Measurements from ENCODE around the gene GNG4. TPM values are rescaled to one million over a fixed set of nuclear protein-coding genes. Genes with fewer than 3 reads are reported as not detected.
A peak's percentile ranks its signal among the peaks of the same experiment; 100 is the strongest.

Gene GNG4
- total RNA-seq, 1 experiment from 2014 or later: 34.4 TPM

- H3K4me2 ChIP-seq (ENCODE audit: insufficient read depth, insufficient read length, low read length): no peak overlapping the region
- H3K27me3 Mint-ChIP-seq (ENCODE audit: low read depth): no peaks in the 10 kb centered on the region
- H3K27me3 ChIP-seq (ENCODE audit: insufficient read depth, low read length): no peaks in the 10 kb centered on the region
- H3K36me3 Mint-ChIP-seq (ENCODE audit: insufficient read depth in 1 of 3, low read depth in 3 of 3): peaks cover 0 to 2% (median 0%) of the 10 kb centered on the region in 3 experiments; a peak in 2 of 7 replicates
- no peaks in the 10 kb centered on the region; the same call in 1 of the 2 replicates for H3K4me1 ChIP-seq (ENCODE audit: insufficient read depth, low read length)
- H3K18ac ChIP-seq (ENCODE audit: insufficient read length, low read depth, low read length): no peak overlapping the region
- no peak overlapping the region for H3K23ac ChIP-seq (ENCODE audit: insufficient read length, low read depth, low read length)
- H2BK20ac ChIP-seq (ENCODE audit: low read depth, low read length, poor library complexity, severe bottlenecking): no peak overlapping the region
- no peak overlapping the region for H2BK15ac ChIP-seq (ENCODE audit: low read depth, low read length)
- no peak overlapping the region for H3K4me3 Mint-ChIP-seq
- H3T11ph ChIP-seq (ENCODE audit: low read length): no peak overlapping the region
- H2AFZ ChIP-seq (ENCODE audit: low read length): no peak overlapping the region
- H2BK5ac ChIP-seq (ENCODE audit: insufficient read length, low read length): no peak overlapping the region
- no peak overlapping the region for H3K9ac ChIP-seq (ENCODE audit: extremely low read depth, insufficient read length, low read length)
- no peaks in the 10 kb centered on the region for H4K20me1 ChIP-seq (ENCODE audit: control insufficient read depth, insufficient read depth, insufficient read length)
- H2BK120ac ChIP-seq (ENCODE audit: low read depth, low read length, poor library complexity, severe bottlenecking): no peak overlapping the region
- no peak overlapping the region for H4K8ac ChIP-seq (replicated peaks; ENCODE audit: insufficient read length, low read depth, low read length)
- no peak overlapping the region for H4K91ac ChIP-seq (ENCODE audit: insufficient read length, low read depth, low read length)
- peaks cover 5% of the 10 kb centered on the region for H3K23me2 ChIP-seq (ENCODE audit: insufficient read length, low read depth, low read length, poor library complexity, severe bottlenecking)
- H3K79me1 ChIP-seq (ENCODE audit: insufficient read depth, low read depth, low read length, poor library complexity, severe bottlenecking): peaks cover 4% of the 10 kb centered on the region
- no peak for DNase-seq
- 100% methylated on average over 3 of the region's 5 CpGs for WGBS (ENCODE audit: extremely low coverage, insufficient read length, low lambda C conversion rate)
- H3K9me3 Mint-ChIP-seq: no peaks in the 10 kb centered on the region
- H4K5ac ChIP-seq (ENCODE audit: insufficient read length, low read depth, low read length): no peak overlapping the region
- TF ChIP-seq, protein P1, sequence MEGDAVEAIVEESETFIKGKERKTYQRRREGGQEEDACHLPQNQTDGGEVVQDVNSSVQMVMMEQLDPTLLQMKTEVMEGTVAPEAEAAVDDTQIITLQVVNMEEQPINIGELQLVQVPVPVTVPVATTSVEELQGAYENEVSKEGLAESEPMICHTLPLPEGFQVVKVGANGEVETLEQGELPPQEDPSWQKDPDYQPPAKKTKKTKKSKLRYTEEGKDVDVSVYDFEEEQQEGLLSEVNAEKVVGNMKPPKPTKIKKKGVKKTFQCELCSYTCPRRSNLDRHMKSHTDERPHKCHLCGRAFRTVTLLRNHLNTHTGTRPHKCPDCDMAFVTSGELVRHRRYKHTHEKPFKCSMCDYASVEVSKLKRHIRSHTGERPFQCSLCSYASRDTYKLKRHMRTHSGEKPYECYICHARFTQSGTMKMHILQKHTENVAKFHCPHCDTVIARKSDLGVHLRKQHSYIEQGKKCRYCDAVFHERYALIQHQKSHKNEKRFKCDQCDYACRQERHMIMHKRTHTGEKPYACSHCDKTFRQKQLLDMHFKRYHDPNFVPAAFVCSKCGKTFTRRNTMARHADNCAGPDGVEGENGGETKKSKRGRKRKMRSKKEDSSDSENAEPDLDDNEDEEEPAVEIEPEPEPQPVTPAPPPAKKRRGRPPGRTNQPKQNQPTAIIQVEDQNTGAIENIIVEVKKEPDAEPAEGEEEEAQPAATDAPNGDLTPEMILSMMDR (conservative IDR thresholded peaks at IDR 0.05): no peak
- H3K4me1 Mint-ChIP-seq: peaks cover 18 to 24% of the 10 kb centered on the region in 2 experiments
- 0 out of 7 replicates have a peak overlapping the region, but pooled peaks of 1 of the 3 experiments have one; percentile 62 for H3K27ac Mint-ChIP-seq
- no peak overlapping the region for H3K4ac ChIP-seq (ENCODE audit: low read depth, low read length)
- peaks cover 11% of the 10 kb centered on the region; the same call in 1 of the 2 replicates for H3K79me2 ChIP-seq (ENCODE audit: insufficient read depth, low read length)
- H3K27ac ChIP-seq (ENCODE audit: insufficient read length, low read depth, low read length): no peak overlapping the region
- no peaks in the 10 kb centered on the region for H3K9me3 ChIP-seq (ENCODE audit: control insufficient read depth, low read depth, low read length)
- no peak overlapping the region for H2AK5ac ChIP-seq (ENCODE audit: insufficient read length, low read length)
- no peak overlapping the region for H3K56ac ChIP-seq (ENCODE audit: insufficient read length, low read depth, low read length)
- H2BK12ac ChIP-seq (ENCODE audit: insufficient read length, low read depth, low read length): no peak overlapping the region
- no peak overlapping the region for H3K14ac ChIP-seq (ENCODE audit: insufficient read depth, low read length)
Observed at GRCh38 chr1:235500971-235501540, 148.5 kb downstream of the GNG4 start.

Other genes starting within 250 kb of the GNG4 start
- 27.8 and 30.9 TPM in 2 replicates for gene B3GALNT2, start 145.3 kb downstream of the GNG4 start, total RNA-seq (2021)
- 0.13 and 0.57 TPM in 2 replicates for gene LYST, start 217.1 kb upstream of the GNG4 start, total RNA-seq (2021)